ENCODE results near the gene WDR35. TPM values are rescaled to one million over a fixed set of nuclear protein-coding genes. Genes with fewer than 3 reads are reported as not detected.

WDR35 gene
- total RNA-seq, 3 donors from 2014 or later = 8.6 to 10.6 (median 9.0) TPM

- Mint-ChIP-seq H3K4me3 (no peak overlapping the region), H3K27me3 (ENCODE audit: low read depth) (no peaks in the 10 kb centered on the region)
Observed at GRCh38 chr2:19870792-19871191, 119.1 kb downstream of the WDR35 start.

GRCh38 chr2:19868701-19869580 lies 121.0 kb downstream of the WDR35 start:
- H3K4me3 Mint-ChIP-seq = peak overlapping the region; percentile 90
- peak; percentile 88 to 92 for ATAC-seq
- H3K9me3 Mint-ChIP-seq = no peaks in the 10 kb centered on the region
- DNase-seq = peak; percentile 62
- H3K4me1 Mint-ChIP-seq (ENCODE audit: low read depth) = peaks cover 29% of the 10 kb centered on the region
- peaks cover 3% of the 10 kb centered on the region for H3K36me3 Mint-ChIP-seq (ENCODE audit: insufficient read depth)
- H3K27me3 Mint-ChIP-seq (ENCODE audit: low read depth) = no peaks in the 10 kb centered on the region

More at GRCh38 chr2:19870792-19871191, 119.1 kb downstream of the WDR35 start:
- no peak for DNase-seq
- no peaks in the 10 kb centered on the region for H3K9me3 Mint-ChIP-seq
- peaks cover 29% of the 10 kb centered on the region for H3K4me1 Mint-ChIP-seq (ENCODE audit: low read depth)
- peaks cover 7% of the 10 kb centered on the region for H3K36me3 Mint-ChIP-seq (ENCODE audit: insufficient read depth)
- no peak for ATAC-seq

GRCh38 chr2:19868224-19868623 lies 121.7 kb downstream of the WDR35 start:
- DNase-seq (no peak), ATAC-seq (no peak)
- H3K36me3 Mint-ChIP-seq (ENCODE audit: insufficient read depth) = peaks cover 2% of the 10 kb centered on the region
- H3K4me3 Mint-ChIP-seq = peak overlapping the region; percentile 90
- H3K9me3 Mint-ChIP-seq = no peaks in the 10 kb centered on the region
- no peaks in the 10 kb centered on the region for H3K27me3 Mint-ChIP-seq (ENCODE audit: low read depth)
- peaks cover 29% of the 10 kb centered on the region for H3K4me1 Mint-ChIP-seq (ENCODE audit: low read depth)

- no peak for ATAC-seq
- H3K36me3 Mint-ChIP-seq (ENCODE audit: insufficient read depth) = peaks cover 2% of the 10 kb centered on the region
- H3K4me1 Mint-ChIP-seq (ENCODE audit: low read depth) = peaks cover 29% of the 10 kb centered on the region
- no peaks in the 10 kb centered on the region for H3K9me3 Mint-ChIP-seq
- H3K27me3 Mint-ChIP-seq (ENCODE audit: low read depth) = no peaks in the 10 kb centered on the region
- no peak for DNase-seq
- no peak overlapping the region for H3K4me3 Mint-ChIP-seq
Observed at GRCh38 chr2:19866771-19867170, 123.1 kb downstream of the WDR35 start.

- Mint-ChIP-seq H3K36me3 (ENCODE audit: insufficient read depth) (no peaks in the 10 kb centered on the region), H3K4me1 (ENCODE audit: low read depth) (peaks cover 22% of the 10 kb centered on the region), H3K4me3 (no peak overlapping the region), H3K27me3 (ENCODE audit: low read depth) (no peaks in the 10 kb centered on the region), H3K9me3 (no peaks in the 10 kb centered on the region)
- no peak for DNase-seq
- ATAC-seq = no peak
Observed at GRCh38 chr2:19865151-19865550, 124.8 kb downstream of the WDR35 start.

GRCh38 chr2:19864381-19864780 lies 125.5 kb downstream of the WDR35 start:
- Mint-ChIP-seq H3K36me3 (ENCODE audit: insufficient read depth) (no peaks in the 10 kb centered on the region), H3K9me3 (no peaks in the 10 kb centered on the region), H3K4me3 (no peak overlapping the region), H3K4me1 (ENCODE audit: low read depth) (peaks cover 14% of the 10 kb centered on the region), H3K27me3 (ENCODE audit: low read depth) (no peaks in the 10 kb centered on the region)
- DNase-seq (no peak), ATAC-seq (no peak)

GRCh38 chr2:19863303-19864041 lies 126.4 kb downstream of the WDR35 start:
- ATAC-seq (peak; percentile 84 to 86), DNase-seq (peak; percentile 68)
- no peak overlapping the region for H3K4me3 Mint-ChIP-seq
- H3K4me1 Mint-ChIP-seq (ENCODE audit: low read depth) = peaks cover 7% of the 10 kb centered on the region
- no peaks in the 10 kb centered on the region for H3K27me3 Mint-ChIP-seq (ENCODE audit: low read depth)
- H3K36me3 Mint-ChIP-seq (ENCODE audit: insufficient read depth) = no peaks in the 10 kb centered on the region
- no peaks in the 10 kb centered on the region for H3K9me3 Mint-ChIP-seq

- no peak for ATAC-seq
- H3K27me3 Mint-ChIP-seq (ENCODE audit: low read depth) = peaks cover 3% of the 10 kb centered on the region
- H3K36me3 Mint-ChIP-seq (ENCODE audit: insufficient read depth) = no peaks in the 10 kb centered on the region
- no peak overlapping the region for H3K4me3 Mint-ChIP-seq
- H3K4me1 Mint-ChIP-seq (ENCODE audit: low read depth) = no peaks in the 10 kb centered on the region
- no peaks in the 10 kb centered on the region for H3K9me3 Mint-ChIP-seq
- no peak for DNase-seq
Observed at GRCh38 chr2:19861813-19862212, 128.1 kb downstream of the WDR35 start.

Other genes with a start within 250 kb of the WDR35 start
- 1 to 10 TPM; 9.2 to 9.3 (median 9.3) TPM for gene TTC32, start 88.1 kb downstream of the WDR35 start, total RNA-seq
- not detected for gene MATN3, start 22.6 kb upstream of the WDR35 start, total RNA-seq
- gene LAPTM4A, start 61.5 kb upstream of the WDR35 start, total RNA-seq = 10 to 100 TPM; 27.3 to 30.0 (median 29.7) TPM
- gene SDC1, start 235.0 kb upstream of the WDR35 start, total RNA-seq = under 1 TPM; 0.33 to 0.73 (median 0.66) TPM